Uterus (tissue), 2 donors: ENCODE measurements around the gene ACTN1.

Experiments used
- CTCF ChIP-seq, 4 experiments: fragments of 200-600 bp in 2 of 4; fragments of 450-650 bp in 2 of 4; sonication (generic) in 2 of 4; IDR thresholded peaks; one replicate each; pipeline ENCODE4 v1.5.1; 2016 to 2019; ENCODE audit warnings: antibody characterized with exemption in 4 of 4, mild to moderate bottlenecking in 2 of 4, moderate library complexity in 1 of 4
- POLR2A ChIP-seq, 2 donors: fragments of 450-650 bp; IDR thresholded peaks; one replicate each; pipeline ENCODE4 v1.6.1; 2016; ENCODE audit warnings: antibody characterized with exemption in 2 of 2, mild to moderate bottlenecking in 1 of 2, moderate library complexity in 1 of 2

GRCh38 chr14:69010648-69011047 lies 31.5 kb upstream of the ACTN1 start:
- TF ChIP-seq CTCF (IDR thresholded peaks at IDR 0.05) = no peak
- no peak for TF ChIP-seq POLR2A (IDR thresholded peaks at IDR 0.05)
